Measurements from ENCODE around the gene KRT2.

GRCh38 chr12:52614381-52615207 lies 37.4 kb downstream of the KRT2 start:
- TF ChIP-seq CTCF (IDR thresholded peaks at IDR 0.05) (no peak), POLR2A (IDR thresholded peaks at IDR 0.05) (no peak)

All from body of pancreas (tissue), 4 donors.